Measurements from ENCODE around the gene EFS. TPM values are rescaled to one million over a fixed set of nuclear protein-coding genes. Genes with fewer than 3 reads are reported as not detected.

The EFS gene
- total and polyA plus RNA-seq, 10 of the 15 experiments (the other 5 are each of a cell fraction or from before 2014, with no cell fraction given): 0.08 TPM; not detected in 9

- CTCF ChIA-PET: interaction anchor here (0.9 to 5.7 kb wide), 12 partner anchors 10 to 312 kb away, joined by 3 to 52 read pairs (median 7); no protein-coding TSS in a partner anchor
Observed at GRCh38 chr14:23380976-23381375, 16.0 kb upstream of the EFS start.

More at GRCh38 chr14:23380976-23381375, 16.0 kb upstream of the EFS start:
- H3K27ac ChIP-seq (ENCODE audit: control insufficient read depth, insufficient read depth): no peak overlapping the region
- ChIA-PET SMC1A (ENCODE audit: uncharacterized antibody, unreplicated experiment) (interaction anchor here (0.6 to 2.1 kb wide), 6 partner anchors 54 to 1687 kb away, joined by 3 to 14 read pairs (median 6); no protein-coding TSS in a partner anchor), RAD21 (ENCODE audit: unreplicated experiment) (interaction anchor here (1.0 to 1.6 kb wide), 5 partner anchors 52 to 312 kb away, joined by 3 to 9 read pairs (median 5); partner anchors contain the start of gene PABPN1), POLR2A (no interaction called here)
- FAIRE-seq: no peak
- H3K27me3 ChIP-seq (replicated peaks in 1 of 2; ENCODE audit: control insufficient read depth in 2 of 2, insufficient read depth in 2 of 2, low read length in 1 of 2): no peaks in the 10 kb centered on the region; a peak in 1 of 4 replicates
- no peak overlapping the region for H2AFZ ChIP-seq (ENCODE audit: control insufficient read depth, low read depth, low read length)
- H3K4me2 ChIP-seq (ENCODE audit: control insufficient read depth, insufficient read depth): no peak overlapping the region
- H3K9me3 ChIP-seq (replicated peaks; ENCODE audit: control insufficient read depth, insufficient read depth, low read length): no peaks in the 10 kb centered on the region
- H3K36me3 ChIP-seq (ENCODE audit: control insufficient read depth in 2 of 2, insufficient read depth in 2 of 2, low read length in 1 of 2): no peaks in the 10 kb centered on the region
- H3K4me1 ChIP-seq (ENCODE audit: control insufficient read depth, insufficient read depth, low read length): no peaks in the 10 kb centered on the region
- WGBS (ENCODE audit: insufficient coverage, insufficient replicate concordance, low lambda C conversion rate, missing lambda C conversion rate): 15% methylated on average over 4 of the region's 4 CpGs
- no peaks in the 10 kb centered on the region for H4K20me1 ChIP-seq (ENCODE audit: control insufficient read depth, insufficient read depth)
- intact Hi-C loops (cut with micrococcal nuclease; ENCODE audit: unreplicated experiment) (loop anchor here (1.0 to 2.0 kb wide), 3 partner anchors 53 to 260 kb away; no protein-coding TSS in a partner anchor), in situ Hi-C loops (cut with MboI) (loop anchor here (5.0 kb wide), 1 partner anchor 119 kb away; no protein-coding TSS in a partner anchor)
- H3K9ac ChIP-seq (ENCODE audit: control insufficient read depth, insufficient read depth, low read length): no peak overlapping the region
- TF ChIP-seq RBBP5 (conservative IDR thresholded peaks at IDR 0.05) (no peak), BACH1 (IDR thresholded peaks at IDR 0.05; ENCODE audit: borderline replicate concordance) (no peak), HDAC2 (IDR thresholded peaks at IDR 0.05) (no peak), IKZF1 (conservative IDR thresholded peaks at IDR 0.05) (no peak), HCFC1 (IDR thresholded peaks at IDR 0.05; ENCODE audit: low read length) (no peak)
- TF ChIP-seq, protein P1, sequence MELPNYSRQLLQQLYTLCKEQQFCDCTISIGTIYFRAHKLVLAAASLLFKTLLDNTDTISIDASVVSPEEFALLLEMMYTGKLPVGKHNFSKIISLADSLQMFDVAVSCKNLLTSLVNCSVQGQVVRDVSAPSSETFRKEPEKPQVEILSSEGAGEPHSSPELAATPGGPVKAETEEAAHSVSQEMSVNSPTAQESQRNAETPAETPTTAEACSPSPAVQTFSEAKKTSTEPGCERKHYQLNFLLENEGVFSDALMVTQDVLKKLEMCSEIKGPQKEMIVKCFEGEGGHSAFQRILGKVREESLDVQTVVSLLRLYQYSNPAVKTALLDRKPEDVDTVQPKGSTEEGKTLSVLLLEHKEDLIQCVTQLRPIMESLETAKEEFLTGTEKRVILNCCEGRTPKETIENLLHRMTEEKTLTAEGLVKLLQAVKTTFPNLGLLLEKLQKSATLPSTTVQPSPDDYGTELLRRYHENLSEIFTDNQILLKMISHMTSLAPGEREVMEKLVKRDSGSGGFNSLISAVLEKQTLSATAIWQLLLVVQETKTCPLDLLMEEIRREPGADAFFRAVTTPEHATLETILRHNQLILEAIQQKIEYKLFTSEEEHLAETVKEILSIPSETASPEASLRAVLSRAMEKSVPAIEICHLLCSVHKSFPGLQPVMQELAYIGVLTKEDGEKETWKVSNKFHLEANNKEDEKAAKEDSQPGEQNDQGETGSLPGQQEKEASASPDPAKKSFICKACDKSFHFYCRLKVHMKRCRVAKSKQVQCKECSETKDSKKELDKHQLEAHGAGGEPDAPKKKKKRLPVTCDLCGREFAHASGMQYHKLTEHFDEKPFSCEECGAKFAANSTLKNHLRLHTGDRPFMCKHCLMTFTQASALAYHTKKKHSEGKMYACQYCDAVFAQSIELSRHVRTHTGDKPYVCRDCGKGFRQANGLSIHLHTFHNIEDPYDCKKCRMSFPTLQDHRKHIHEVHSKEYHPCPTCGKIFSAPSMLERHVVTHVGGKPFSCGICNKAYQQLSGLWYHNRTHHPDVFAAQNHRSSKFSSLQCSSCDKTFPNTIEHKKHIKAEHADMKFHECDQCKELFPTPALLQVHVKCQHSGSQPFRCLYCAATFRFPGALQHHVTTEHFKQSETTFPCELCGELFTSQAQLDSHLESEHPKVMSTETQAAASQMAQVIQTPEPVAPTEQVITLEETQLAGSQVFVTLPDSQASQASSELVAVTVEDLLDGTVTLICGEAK (IDR thresholded peaks at IDR 0.05; ENCODE audit: borderline replicate concordance): no peak
- H3K79me2 ChIP-seq (ENCODE audit: control insufficient read depth, insufficient read depth, low read length): no peaks in the 10 kb centered on the region
- no peak for DNase-seq (ENCODE audit: low read depth, low spot score)
- H3K4me3 ChIP-seq: no peak overlapping the region
- no TSS peak for BruUV-seq (replicated peaks)
- ATAC-seq: no peak
